LoVo (cell line): Measurements from ENCODE around the gene ZMPSTE24.

Experiments
- DNase-seq: peaks from one replicate; pipeline ENCODE4 v3.0.0-alpha.2; 2016; ENCODE audit warnings: low spot score

The ZMPSTE24 gene

GRCh38 chr1:40305451-40305850 is 47.4 kb downstream of the ZMPSTE24 start:
- no peak for DNase-seq

- no peak for DNase-seq
Measured at GRCh38 chr1:40305871-40306270, 47.8 kb downstream of the ZMPSTE24 start.

GRCh38 chr1:40306296-40306695 is 48.3 kb downstream of the ZMPSTE24 start:
- no peak for DNase-seq

DNA sequence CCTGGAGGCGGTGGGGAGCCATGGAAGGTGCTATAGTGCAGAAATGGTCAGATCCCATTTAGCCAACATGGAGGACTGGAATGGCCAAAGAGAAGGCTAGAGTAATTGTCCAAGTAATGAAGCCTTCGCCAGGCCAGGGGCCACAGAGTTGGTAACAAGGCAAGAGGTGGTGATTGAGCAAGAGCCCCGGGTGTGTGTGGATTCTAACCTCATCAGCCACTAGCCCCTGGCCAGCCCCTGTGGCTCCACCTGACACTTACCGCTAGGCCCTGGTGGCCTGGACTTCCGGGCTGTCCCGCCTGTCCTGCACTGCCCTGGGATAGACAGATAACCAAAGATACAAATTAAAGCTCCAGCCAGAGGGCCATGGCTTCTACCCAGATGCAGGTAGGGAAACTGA is 49.1 kb downstream of the ZMPSTE24 start:
- no peak for DNase-seq

- DNase-seq, result no peak
Measured at GRCh38 chr1:40308036-40308727, 50.1 kb downstream of the ZMPSTE24 start.

DNA sequence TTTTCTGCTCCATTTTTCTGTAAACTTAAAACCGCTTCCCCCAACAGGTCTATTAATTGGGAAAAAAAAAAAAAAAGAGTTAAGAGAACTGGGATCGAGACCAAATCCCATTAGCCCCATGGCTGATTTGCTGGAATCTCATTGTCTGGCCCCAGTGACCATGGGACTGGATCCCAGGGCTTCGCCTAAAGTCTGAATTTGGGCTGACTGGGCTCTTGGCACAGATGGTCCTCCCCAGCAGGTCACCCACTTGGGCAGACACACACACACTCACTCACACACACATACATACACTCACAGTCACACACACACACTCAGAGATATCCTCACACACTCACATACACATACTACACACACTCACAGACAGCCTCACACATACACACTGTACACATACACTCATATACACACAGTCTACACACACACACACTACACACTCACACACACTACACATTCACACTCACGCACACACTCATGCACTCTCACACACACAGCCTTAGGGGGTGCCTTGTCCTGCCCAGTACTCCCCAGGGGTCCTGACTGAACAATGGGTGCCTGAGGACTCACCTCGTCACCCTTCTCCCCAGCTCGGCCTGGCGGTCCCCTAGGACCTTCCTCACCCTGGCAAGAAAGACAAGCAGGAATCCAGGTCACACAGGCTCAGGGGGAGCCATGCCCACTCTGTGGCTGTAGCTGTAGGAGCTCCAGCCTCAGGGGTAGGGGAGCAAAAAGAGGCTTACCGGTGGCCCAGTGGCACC is 51.5 kb downstream of the ZMPSTE24 start:
- no peak for DNase-seq

DNA sequence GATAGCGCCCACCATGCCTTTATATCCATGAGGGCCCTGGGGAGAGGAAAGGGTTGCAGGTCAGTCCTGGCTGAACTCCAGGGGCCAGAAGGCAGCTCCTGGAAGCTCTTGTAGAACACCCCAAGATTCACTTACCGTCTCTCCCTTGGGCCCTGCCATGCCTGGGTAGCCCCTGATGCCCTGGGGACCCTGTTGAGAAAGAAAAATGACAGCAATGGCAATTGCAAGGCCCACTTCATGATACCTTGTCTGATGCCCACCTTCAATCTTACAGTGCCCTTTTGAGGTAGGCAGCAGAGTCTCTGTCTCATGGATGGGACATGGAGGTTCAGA is 52.1 kb downstream of the ZMPSTE24 start:
- DNase-seq, result no peak

GRCh38 chr1:40310983-40311642 is 53.1 kb downstream of the ZMPSTE24 start:
- no peak for DNase-seq

GRCh38 chr1:40311692-40312091 is 53.7 kb downstream of the ZMPSTE24 start:
- DNase-seq, result no peak

DNA sequence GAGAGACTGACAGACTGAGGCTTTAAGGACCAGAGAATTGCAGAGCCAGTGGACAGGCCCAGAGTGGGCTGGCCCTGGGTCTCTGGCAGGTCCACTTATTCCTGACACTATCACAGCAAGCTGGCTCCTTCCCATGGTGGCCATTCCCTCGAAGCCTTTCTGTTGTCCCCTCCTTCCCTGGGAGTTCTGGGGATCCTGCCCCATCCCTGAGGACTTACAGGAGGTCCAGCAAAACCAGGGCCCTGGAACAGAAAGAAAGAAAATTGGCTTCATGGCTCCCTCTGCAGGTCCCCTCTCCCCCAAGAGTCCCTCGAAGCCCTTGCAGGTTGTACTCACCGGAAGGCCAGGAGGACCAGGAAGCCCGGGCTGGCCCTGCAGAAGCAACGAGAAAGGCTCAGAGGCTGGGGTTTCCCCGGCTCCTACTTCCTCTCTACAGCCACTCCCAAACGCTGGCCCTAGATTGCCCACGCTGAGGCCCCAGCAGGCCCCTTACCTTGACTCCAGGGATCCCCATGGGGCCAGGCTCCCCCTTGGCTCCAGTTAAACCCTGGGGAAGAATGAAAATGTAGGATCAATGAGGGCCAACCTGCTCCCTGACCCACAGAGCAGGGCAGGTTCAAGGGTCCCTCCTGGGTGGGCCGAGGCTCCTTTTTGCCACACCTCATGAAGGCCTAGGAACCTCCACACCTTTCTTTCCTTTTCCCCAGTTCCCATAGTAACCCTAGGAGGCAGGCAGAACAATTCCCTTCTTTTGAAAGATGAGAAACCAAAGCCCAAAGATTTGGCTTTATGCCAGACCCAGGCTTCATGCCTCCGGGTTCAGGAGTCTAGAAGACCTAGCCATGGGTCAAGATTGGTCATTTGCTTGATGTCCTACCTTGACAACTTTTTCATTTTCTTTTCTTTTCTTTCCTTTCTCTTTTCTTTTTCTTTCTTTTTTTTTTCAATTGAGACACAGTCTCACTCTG is 54.5 kb downstream of the ZMPSTE24 start:
- no peak for DNase-seq

- no peak for DNase-seq
Measured at GRCh38 chr1:40313329-40313957, 55.4 kb downstream of the ZMPSTE24 start.

- no peak for DNase-seq
Measured at GRCh38 chr1:40313958-40314720, 56.1 kb downstream of the ZMPSTE24 start.

- no peak for DNase-seq
Measured at GRCh38 chr1:40314721-40315238, 56.7 kb downstream of the ZMPSTE24 start.

- peak; percentile 57 for DNase-seq
Measured at GRCh38 chr1:40315239-40315794, 57.3 kb downstream of the ZMPSTE24 start.

- DNase-seq, result no peak
Measured at GRCh38 chr1:40315795-40316594, 58.0 kb downstream of the ZMPSTE24 start.

GRCh38 chr1:40316595-40317393 is 58.8 kb downstream of the ZMPSTE24 start, which contains the start of gene COL9A2:
COL9A2 (minus strand) TSS chr1:40317286; CDS start chr1:40317197, 89 bp downstream.
- DNase-seq, result peak; percentile 12

DNA sequence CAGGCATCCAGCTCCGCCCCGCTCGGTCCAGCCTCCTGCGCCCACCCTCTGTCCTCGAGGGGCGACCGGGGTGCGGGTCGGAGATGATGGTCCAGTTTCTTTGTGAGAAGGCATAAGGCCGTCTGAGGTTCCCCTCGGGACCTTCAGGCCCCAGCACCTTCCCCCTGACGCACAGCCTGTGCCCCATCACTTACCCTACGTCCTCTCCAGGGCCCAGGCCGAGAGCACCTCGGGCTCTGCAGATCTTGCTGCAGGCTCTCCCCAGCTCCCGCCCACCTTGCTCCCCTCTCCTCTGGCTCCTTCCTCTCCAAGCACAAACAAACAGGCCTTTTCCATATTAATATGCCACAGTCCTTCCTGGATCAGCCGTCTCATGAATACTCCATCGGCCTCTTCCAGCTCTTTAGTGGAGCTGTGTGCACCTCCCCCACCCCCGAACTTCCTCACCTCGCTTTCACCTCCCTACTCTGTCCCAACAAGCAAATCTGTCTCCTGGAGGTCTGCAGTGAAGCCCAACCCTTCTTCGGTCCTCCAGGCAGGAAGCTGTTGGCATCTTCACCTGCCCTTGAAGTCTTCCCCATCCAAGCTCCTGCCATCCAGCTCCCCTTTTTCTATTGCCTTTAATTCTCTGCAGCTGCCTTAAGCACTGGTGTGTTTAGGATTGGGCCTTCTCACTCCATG is 59.5 kb downstream of the ZMPSTE24 start:
- DNase-seq, result no peak

DNA sequence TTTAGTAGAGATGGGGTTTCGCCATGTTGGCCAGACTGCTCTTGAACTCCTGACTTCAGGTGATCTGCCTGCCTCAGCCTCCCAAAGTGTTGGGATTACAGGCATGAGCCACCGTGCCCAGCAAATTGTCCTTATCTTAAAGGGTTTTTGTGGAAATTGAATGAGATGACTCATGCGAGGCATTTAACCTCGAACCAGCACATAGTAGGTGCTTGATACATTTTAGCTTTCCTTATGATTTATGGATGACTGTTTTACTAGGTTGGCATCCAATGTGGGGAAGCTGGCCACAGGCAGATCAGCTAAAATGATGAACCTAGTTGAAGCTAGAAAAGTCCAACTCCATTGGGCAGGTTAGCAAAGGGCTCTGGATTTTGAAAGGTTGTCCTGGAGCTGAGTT is 60.4 kb downstream of the ZMPSTE24 start:
- DNase-seq, result no peak
